Mucosa of rectum (tissue), 2 donors: ENCODE measurements around the gene ZNF804B.

Source experiments
- H3K27ac ChIP-seq, 2 donors: one replicate each; pipeline ENCODE4 v1.7.0; 2013; ENCODE audit warnings: inconsistent platforms in 2 of 2, low read depth in 2 of 2, low read length in 2 of 2
- H3K27me3 ChIP-seq, 2 donors: one replicate each; pipeline ENCODE4 v1.7.0; 2013; ENCODE audit warnings: low read length in 2 of 2; ENCODE audit not compliant: control insufficient read depth in 2 of 2, insufficient read depth in 2 of 2
- H3K36me3 ChIP-seq, 2 donors: one replicate each; pipeline ENCODE4 v1.7.0; 2013; ENCODE audit warnings: low read length in 2 of 2; ENCODE audit not compliant: control insufficient read depth in 2 of 2, insufficient read depth in 2 of 2
- H3K4me1 ChIP-seq, 2 donors: one replicate each; pipeline ENCODE4 v1.7.0; 2013; ENCODE audit warnings: low read length in 2 of 2, mild to moderate bottlenecking in 1 of 2; ENCODE audit not compliant: control insufficient read depth in 2 of 2, insufficient read depth in 2 of 2
- H3K4me3 ChIP-seq, 2 donors: one replicate each; pipeline ENCODE4 v1.7.0; 2013; ENCODE audit warnings: low read length in 2 of 2
- H3K9ac ChIP-seq, 2 donors: one replicate each; pipeline ENCODE4 v1.7.0; 2013; ENCODE audit warnings: low read length in 2 of 2, low read depth in 1 of 2, mild to moderate bottlenecking in 1 of 2
- H3K9me3 ChIP-seq, 2 donors: one replicate each; pipeline ENCODE4 v1.7.0; 2013; ENCODE audit warnings: low read length in 2 of 2; ENCODE audit not compliant: control insufficient read depth in 2 of 2
- donor health status: healthy.
- donor health status: Normal muscosa, but diverticular disease.

Gene ZNF804B

GRCh38 chr7:88885131-88885530 is 125.6 kb downstream of the ZNF804B start:
- no peak overlapping the region for H3K27ac ChIP-seq
- H3K4me1 ChIP-seq, result no peaks in the 10 kb centered on the region
- no peak overlapping the region for H3K4me3 ChIP-seq
- H3K27me3 ChIP-seq, result no peaks in the 10 kb centered on the region
- no peaks in the 10 kb centered on the region for H3K9me3 ChIP-seq
- no peak overlapping the region for H3K9ac ChIP-seq
- H3K36me3 ChIP-seq, result no peaks in the 10 kb centered on the region

GRCh38 chr7:88888684-88889083 is 129.2 kb downstream of the ZNF804B start:
- Histone ChIP-seq H3K27ac (no peak overlapping the region), H3K27me3 (no peaks in the 10 kb centered on the region), H3K4me3 (no peak overlapping the region), H3K9ac (no peak overlapping the region), H3K4me1 (no peaks in the 10 kb centered on the region), H3K9me3 (no peaks in the 10 kb centered on the region), H3K36me3 (no peaks in the 10 kb centered on the region)

- Histone ChIP-seq H3K9ac (no peak overlapping the region), H3K4me3 (no peak overlapping the region)
Measured at GRCh38 chr7:88910516-88910915, 151.0 kb downstream of the ZNF804B start.

GRCh38 chr7:88912852-88913251 is 153.4 kb downstream of the ZNF804B start:
- Histone ChIP-seq H3K9ac (no peak overlapping the region), H3K4me1 (no peaks in the 10 kb centered on the region), H3K4me3 (no peak overlapping the region), H3K36me3 (no peaks in the 10 kb centered on the region), H3K27me3 (no peaks in the 10 kb centered on the region), H3K27ac (no peak overlapping the region), H3K9me3 (no peaks in the 10 kb centered on the region)

More at GRCh38 chr7:88910516-88910915, 151.0 kb downstream of the ZNF804B start:
- no peaks in the 10 kb centered on the region for H3K9me3 ChIP-seq
- H3K36me3 ChIP-seq, result no peaks in the 10 kb centered on the region
- no peaks in the 10 kb centered on the region for H3K4me1 ChIP-seq
- H3K27me3 ChIP-seq, result no peaks in the 10 kb centered on the region
- H3K27ac ChIP-seq, result no peak overlapping the region

GRCh38 chr7:88915615-88916014 is 156.1 kb downstream of the ZNF804B start:
- Histone ChIP-seq H3K27ac (no peak overlapping the region), H3K4me1 (no peaks in the 10 kb centered on the region), H3K27me3 (no peaks in the 10 kb centered on the region), H3K9ac (no peak overlapping the region), H3K9me3 (no peaks in the 10 kb centered on the region), H3K4me3 (no peak overlapping the region), H3K36me3 (no peaks in the 10 kb centered on the region)

- Histone ChIP-seq H3K27me3 (no peaks in the 10 kb centered on the region), H3K4me1 (no peaks in the 10 kb centered on the region), H3K4me3 (no peak overlapping the region), H3K9me3 (no peaks in the 10 kb centered on the region), H3K27ac (no peak overlapping the region), H3K9ac (no peak overlapping the region), H3K36me3 (no peaks in the 10 kb centered on the region)
Measured at GRCh38 chr7:88919478-88920131, 160.1 kb downstream of the ZNF804B start.

- Histone ChIP-seq H3K27ac (no peak overlapping the region), H3K27me3 (no peaks in the 10 kb centered on the region), H3K36me3 (no peaks in the 10 kb centered on the region), H3K9ac (no peak overlapping the region), H3K4me1 (no peaks in the 10 kb centered on the region), H3K4me3 (no peak overlapping the region), H3K9me3 (no peaks in the 10 kb centered on the region)
Measured at GRCh38 chr7:88922944-88923343, 163.4 kb downstream of the ZNF804B start.

GRCh38 chr7:88928276-88928675 is 168.8 kb downstream of the ZNF804B start:
- Histone ChIP-seq H3K4me1 (no peaks in the 10 kb centered on the region), H3K36me3 (no peaks in the 10 kb centered on the region), H3K9ac (no peak overlapping the region), H3K9me3 (no peaks in the 10 kb centered on the region), H3K27ac (no peak overlapping the region), H3K4me3 (no peak overlapping the region), H3K27me3 (no peaks in the 10 kb centered on the region)

GRCh38 chr7:88929719-88930118 is 170.2 kb downstream of the ZNF804B start:
- no peak overlapping the region for H3K9ac ChIP-seq
- H3K27me3 ChIP-seq, result no peaks in the 10 kb centered on the region
- no peaks in the 10 kb centered on the region for H3K36me3 ChIP-seq
- no peaks in the 10 kb centered on the region for H3K4me1 ChIP-seq
- H3K9me3 ChIP-seq, result no peaks in the 10 kb centered on the region
- H3K4me3 ChIP-seq, result no peak overlapping the region
- no peak overlapping the region for H3K27ac ChIP-seq

- Histone ChIP-seq H3K27ac (no peak overlapping the region), H3K27me3 (no peaks in the 10 kb centered on the region), H3K9ac (no peak overlapping the region), H3K36me3 (no peaks in the 10 kb centered on the region), H3K4me3 (no peak overlapping the region), H3K9me3 (no peaks in the 10 kb centered on the region), H3K4me1 (no peaks in the 10 kb centered on the region)
Measured at GRCh38 chr7:88933285-88933684, 173.8 kb downstream of the ZNF804B start.
